GM18909 (cell line): ENCODE results near the gene NPIPB13.
"Not testable (repeated sequence)": the region's sequence is repeated elsewhere in the genome, so short reads cannot be mapped to it uniquely, and the experiment has no call there.

ENCODE experiments used
- ATAC-seq: cut with Tn5 transposase; IDR thresholded peaks from one replicate; pipeline ENCODE4 v1.9.1; 2021; ENCODE audit warnings: mild to moderate bottlenecking; ENCODE audit not compliant: unreplicated experiment, poor library complexity

The NPIPB13 gene

DNA sequence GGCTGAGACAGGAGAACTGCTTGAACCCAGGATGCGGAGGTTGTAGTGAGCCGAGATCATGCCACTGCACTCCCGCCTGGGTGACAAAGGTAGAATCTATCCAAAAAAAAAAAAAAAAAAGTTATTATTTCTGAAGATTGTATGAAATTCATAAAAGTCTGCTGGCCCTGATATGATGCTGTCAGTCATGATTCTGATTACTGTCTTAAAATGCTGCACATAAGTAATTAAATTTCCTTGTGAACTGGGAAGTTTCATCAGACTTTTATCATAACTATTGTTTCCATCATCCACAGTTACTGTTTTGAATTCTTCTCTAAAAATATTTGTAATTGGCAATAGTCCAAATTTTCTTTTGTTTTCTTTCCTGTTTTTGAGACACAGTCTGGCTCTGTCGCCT, at the start of gene NPIPB13:
Gene NPIPB13, minus strand, starts transcription at position 101 of the 400 bp plus-strand sequence. CDS start 2,906 bp downstream, outside the sequence.
- not testable (repeated sequence) for ATAC-seq

DNA sequence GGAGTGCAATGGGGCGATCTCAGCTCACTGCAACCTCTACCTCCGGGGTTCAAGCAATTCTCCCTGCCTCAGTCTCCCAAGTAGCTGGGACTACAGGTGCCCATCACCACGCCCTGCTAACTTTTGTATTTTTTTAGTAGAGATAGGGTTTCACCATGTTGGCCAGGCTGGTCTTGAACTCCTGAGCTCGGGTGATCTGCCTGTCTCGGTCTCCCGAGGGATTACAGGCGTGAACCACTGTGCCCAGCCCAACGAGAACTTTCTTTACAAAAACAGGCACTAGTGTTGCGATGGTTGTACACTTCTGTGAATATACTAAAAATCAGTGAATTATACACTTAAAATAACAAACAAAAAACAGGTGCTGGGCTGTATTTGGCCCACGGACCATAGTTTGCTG, 34.1 kb upstream of the NPIPB13 start:
- not testable (repeated sequence) for ATAC-seq

DNA sequence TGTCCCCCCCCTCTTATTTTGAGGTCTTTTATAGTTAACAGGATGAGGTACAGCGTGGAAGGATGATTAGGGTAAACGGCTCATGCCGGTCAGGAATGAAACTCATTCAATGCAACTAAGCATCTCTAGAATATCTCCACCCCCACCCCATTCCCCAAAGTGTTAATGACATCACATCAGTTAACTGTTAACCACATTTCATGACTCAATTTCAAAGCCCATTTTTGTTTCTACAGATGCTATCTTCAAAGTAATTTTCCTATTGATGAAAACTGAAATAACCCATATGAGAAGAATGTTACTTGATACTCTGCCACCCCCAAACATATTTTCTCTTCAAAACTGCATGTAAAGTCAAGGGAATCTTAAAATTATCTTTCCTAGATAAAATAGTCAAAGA, 30.2 kb upstream of the NPIPB13 start:
- ATAC-seq: not testable (repeated sequence)

DNA sequence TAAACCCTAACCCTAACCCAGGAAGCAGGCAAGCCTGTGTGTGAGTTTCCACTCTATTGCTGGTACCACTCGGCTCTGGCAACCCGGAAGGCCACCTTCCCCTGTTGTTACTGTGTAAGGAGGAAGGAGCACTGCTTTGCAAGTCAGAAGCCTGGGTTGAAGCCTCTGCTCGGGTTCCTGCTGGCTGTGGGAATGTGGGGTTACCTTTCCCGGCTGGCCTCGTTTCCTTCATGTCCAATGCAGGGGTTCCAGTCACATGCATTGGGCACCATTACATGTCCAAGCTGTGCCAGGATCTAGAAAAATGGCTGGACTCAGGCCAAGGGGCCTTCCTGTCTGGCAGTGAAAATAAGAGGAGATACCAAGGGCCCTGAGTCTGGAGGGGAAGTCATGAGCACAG, 31.2 kb downstream of the NPIPB13 start:
- not testable (repeated sequence) for ATAC-seq

DNA sequence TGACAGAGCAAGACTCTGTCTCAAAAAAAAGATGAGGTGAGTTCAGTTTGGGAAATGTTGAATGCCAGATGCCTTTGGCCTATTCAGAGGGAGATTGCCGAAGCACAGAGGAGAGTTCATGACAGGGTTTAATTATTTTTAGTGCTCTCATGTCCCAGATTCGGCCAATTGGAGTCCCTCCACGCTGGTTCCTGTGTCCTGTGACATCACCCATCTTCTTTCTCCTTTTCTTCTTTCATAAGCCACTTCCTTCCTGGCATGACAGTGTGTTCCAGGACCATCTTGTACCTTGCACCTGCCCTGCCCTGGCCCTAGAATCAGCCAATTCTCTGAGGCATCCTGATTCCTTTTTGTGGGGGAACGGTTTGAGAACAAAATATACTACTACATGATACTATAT, 36.9 kb downstream of the NPIPB13 start:
- not testable (repeated sequence) for ATAC-seq

DNA sequence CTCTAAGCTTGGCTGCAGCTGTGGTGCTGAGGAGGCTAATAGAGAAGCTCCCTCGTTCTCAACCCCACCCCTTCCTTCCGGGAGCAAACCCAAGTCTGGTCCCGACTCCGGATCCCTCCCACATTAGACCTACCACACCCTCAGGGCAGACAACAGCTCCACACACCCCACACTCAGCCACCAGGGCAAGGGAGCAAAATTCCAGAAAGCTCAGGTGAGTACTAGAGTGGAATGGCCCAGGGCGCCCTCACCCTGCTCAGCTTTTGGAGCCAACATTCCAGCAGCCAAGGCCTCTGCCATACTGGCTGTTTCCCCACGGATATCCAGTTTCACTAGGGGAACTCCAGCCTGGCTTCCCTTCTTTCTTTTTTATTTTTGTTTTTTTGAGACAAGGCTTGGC, 39.2 kb downstream of the NPIPB13 start:
- ATAC-seq: not testable (repeated sequence)

DNA sequence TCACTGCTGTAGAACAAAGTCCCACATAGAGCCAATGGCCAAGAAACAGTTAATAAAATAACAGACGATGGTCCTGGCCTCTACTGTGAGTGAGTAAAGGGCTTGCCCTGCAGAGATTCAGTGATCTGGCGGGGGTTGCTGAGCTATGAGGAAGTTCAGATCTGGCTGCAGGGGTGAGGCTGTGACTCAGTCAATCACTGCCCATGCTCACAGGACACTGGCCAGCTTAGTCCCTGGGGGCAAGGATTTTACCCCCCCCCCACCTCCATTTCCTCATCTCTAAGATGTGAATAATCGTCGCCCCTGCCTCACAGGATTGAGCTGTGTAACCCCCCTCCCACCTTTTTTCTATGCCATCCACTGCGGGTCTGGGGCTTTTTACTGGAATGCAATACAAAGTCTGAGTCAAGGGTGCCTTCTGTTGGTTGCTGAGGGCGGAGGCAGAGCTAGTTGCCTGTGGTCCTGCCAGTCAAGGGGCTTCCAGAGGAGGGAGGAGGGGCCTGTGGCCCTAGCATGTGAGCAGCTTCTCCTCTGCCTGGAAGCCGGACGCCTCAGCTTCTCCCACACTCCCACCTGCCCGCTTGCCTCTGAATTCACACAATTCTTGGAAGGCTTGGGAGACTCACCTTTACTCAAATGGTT, 41.1 kb downstream of the NPIPB13 start:
- not testable (repeated sequence) for ATAC-seq

DNA sequence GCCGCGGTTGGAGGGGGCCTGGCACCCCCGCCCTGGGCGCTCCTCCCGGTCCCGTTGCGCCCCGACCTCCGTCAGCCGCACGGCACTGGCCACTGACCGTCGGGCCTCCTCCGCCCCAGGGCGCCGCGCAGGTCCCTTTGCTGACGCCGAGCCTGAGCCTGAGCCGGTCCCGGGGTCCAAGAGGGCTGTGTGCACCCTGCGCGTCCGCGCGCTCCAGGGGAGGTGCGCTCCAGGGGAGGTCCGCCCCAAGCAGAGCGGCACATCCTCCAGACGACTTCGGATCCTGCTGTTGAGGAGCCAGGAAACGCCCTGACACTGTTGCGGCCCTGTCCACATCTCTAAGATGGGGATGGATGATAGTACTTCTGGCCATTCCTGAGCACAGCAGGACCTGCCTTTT, 42.0 kb downstream of the NPIPB13 start:
- not testable (repeated sequence) for ATAC-seq

DNA sequence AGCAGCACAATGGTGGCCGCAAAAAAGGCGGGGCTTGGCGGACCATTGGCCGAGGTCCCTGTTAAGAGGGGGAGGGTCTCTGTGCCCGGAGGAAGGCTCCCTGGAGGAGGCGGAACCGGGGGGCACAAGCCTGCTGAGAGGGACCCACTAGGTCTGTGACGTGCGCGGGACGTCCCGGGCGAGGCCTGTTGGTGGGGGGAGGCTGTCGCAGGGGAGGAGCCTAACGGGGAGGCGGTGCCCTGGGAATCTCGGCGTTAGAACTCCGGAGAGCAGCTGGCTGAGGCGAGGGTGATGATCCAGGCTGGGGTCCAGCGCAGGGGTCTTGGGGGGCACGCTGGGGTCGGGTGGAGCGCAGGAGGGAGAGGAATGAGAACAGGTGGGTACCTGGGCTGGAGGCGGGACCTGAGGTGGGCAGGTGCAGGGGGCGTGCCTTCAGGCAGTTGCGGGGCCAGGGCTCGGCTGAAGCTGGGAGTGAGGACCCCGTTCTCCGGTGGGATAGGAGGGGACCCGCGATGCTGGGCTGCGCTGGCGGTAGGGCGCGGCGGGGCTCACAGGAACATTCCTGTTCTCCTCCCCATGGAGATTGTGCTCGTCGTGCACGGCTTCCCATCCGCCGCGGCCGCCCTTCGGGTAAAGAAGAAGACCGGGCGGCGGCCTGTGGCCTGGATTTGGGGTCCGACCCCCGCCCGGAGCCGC, 42.6 kb downstream of the NPIPB13 start:
- not testable (repeated sequence) for ATAC-seq

DNA sequence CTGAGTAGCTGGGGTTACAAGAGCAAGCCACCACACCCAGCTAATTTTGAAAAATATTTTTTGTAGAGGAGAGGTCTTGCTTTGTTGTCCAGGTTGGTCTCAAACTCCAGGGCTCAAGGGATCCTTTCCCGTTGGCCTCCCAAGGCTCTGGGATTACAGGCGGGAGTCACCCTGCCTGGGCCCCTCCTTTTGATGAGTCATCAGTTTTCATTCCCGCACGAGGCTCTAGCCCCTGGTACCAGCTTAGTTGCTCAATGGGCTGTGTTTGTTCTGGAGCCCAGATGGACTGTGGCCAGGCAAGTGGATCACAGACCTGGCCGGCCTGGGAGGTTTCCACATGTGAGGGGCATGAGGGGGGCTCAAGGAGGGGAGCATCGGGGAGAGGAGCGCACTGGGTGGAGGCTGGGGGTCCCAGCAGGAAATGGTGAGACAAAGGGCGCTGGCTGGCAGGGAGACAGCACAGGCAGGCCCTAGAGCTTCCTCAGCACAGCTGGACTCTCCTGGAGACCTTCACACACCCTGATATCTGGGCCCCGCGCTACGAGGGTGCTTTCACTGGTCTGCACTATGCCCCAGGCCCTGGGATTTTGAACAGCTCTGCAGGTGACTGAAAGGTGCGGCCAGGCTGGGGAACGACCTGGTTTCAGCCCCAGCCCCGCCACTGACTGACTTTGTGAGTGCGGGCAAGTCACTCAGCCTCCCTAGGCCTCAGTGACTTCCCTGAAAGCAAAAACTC, 48.5 kb downstream of the NPIPB13 start:
- ATAC-seq: not testable (repeated sequence)

DNA sequence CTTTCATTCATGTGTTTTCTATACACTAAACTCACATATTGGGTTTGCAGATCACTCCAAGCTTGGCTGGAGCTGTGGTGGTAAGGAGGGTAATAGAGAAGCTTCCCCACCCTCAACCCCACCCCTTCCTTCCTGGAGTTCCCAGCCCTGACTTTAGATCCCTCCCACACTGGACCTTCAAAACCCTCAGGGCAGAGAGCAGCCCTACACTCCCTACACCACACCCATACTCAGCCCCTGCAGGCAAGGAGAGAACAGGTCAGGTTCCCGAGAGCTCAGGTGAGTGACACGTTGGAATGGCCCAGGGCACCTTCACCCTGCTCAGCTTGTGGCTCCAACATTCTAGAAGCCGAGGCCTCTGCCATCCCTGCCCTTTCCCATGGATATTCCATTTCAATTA, 49.2 kb downstream of the NPIPB13 start, which contains the start of gene SULT1A3:
Gene SULT1A3, plus strand, starts transcription at position 207 of the 400 bp plus-strand sequence. CDS start 1,474 bp downstream, outside the sequence.
- not testable (repeated sequence) for ATAC-seq
